Measurements from ENCODE around the gene ABCC1. TPM values are rescaled to one million over a fixed set of nuclear protein-coding genes. Genes with fewer than 3 reads are reported as not detected.
"Not testable (repeated sequence)": the region's sequence is repeated elsewhere in the genome, so short reads cannot be mapped to it uniquely, and the experiment has no call there.

Gene ABCC1
- total and polyA plus RNA-seq, 4 donors: 2.9 to 61.9 (median 43.6) TPM

GRCh38 chr16:16146380-16147315 is 197.2 kb downstream of the ABCC1 start:
- H3K4me3 ChIP-seq (ENCODE audit: low read length in 2 of 2): no peak overlapping the region
- H3K36me3 ChIP-seq (ENCODE audit: control insufficient read depth in 1 of 2, insufficient read depth in 2 of 2, low read length in 1 of 2): peaks cover 0 to 2% of the 10 kb centered on the region in 2 donors
- no peaks in the 10 kb centered on the region for H3K27me3 ChIP-seq (ENCODE audit: control insufficient read depth in 1 of 2, insufficient read depth in 2 of 2, low read length in 1 of 2)
- DNase-seq: no peak
- H3K27ac ChIP-seq (ENCODE audit: low read depth in 1 of 2, low read length in 2 of 2): no peak overlapping the region
- no peaks in the 10 kb centered on the region for H3K4me1 ChIP-seq (ENCODE audit: control insufficient read depth in 1 of 2, insufficient read depth in 2 of 2, low read length in 2 of 2)
- 68 to 73% methylated on average over 14 of the region's 14 CpGs for WGBS, 2 donors
- H3K9me3 ChIP-seq (ENCODE audit: control insufficient read depth, low read length): no peaks in the 10 kb centered on the region
- ATAC-seq (ENCODE audit: low FRiP score): no peak
- intact Hi-C loops (cut with DNase I): no loop called here

GRCh38 chr16:16147316-16147999 is 198.0 kb downstream of the ABCC1 start:
- Histone ChIP-seq H3K9me3 (ENCODE audit: control insufficient read depth, low read length) (no peaks in the 10 kb centered on the region), H3K4me1 (ENCODE audit: control insufficient read depth in 1 of 2, insufficient read depth in 2 of 2, low read length in 2 of 2) (no peaks in the 10 kb centered on the region), H3K36me3 (ENCODE audit: control insufficient read depth in 1 of 2, insufficient read depth in 2 of 2, low read length in 1 of 2) (no peaks in the 10 kb centered on the region), H3K27ac (ENCODE audit: low read depth in 1 of 2, low read length in 2 of 2) (no peak overlapping the region), H3K4me3 (ENCODE audit: low read length in 2 of 2) (no peak overlapping the region), H3K27me3 (ENCODE audit: control insufficient read depth in 1 of 2, insufficient read depth in 2 of 2, low read length in 1 of 2) (no peaks in the 10 kb centered on the region)
- ATAC-seq (ENCODE audit: low FRiP score) (no peak), DNase-seq (no peak)
- WGBS, 2 donors: 90 to 91% methylated on average over 17 of the region's 17 CpGs
- intact Hi-C loops (cut with DNase I): no loop called here

GRCh38 chr16:16148000-16148599 is 198.7 kb downstream of the ABCC1 start:
- H3K27ac ChIP-seq (ENCODE audit: low read depth in 1 of 2, low read length in 2 of 2); intact Hi-C loops (cut with DNase I); H3K36me3 ChIP-seq (ENCODE audit: control insufficient read depth in 1 of 2, insufficient read depth in 2 of 2, low read length in 1 of 2); H3K4me1 ChIP-seq (ENCODE audit: control insufficient read depth in 1 of 2, insufficient read depth in 2 of 2, low read length in 2 of 2); H3K4me3 ChIP-seq (ENCODE audit: low read length in 2 of 2); ATAC-seq (ENCODE audit: low FRiP score); DNase-seq; H3K27me3 ChIP-seq (ENCODE audit: control insufficient read depth in 1 of 2, insufficient read depth in 2 of 2, low read length in 1 of 2); H3K9me3 ChIP-seq (ENCODE audit: control insufficient read depth, low read length): not testable (repeated sequence)
- 81 to 85% methylated on average over 15 of the region's 15 CpGs for WGBS, 2 donors

- H3K36me3 ChIP-seq (ENCODE audit: control insufficient read depth in 1 of 2, insufficient read depth in 2 of 2, low read length in 1 of 2): no peaks in the 10 kb centered on the region
- no peak overlapping the region for H3K4me3 ChIP-seq (ENCODE audit: low read length in 2 of 2)
- H3K4me1 ChIP-seq (ENCODE audit: control insufficient read depth in 1 of 2, insufficient read depth in 2 of 2, low read length in 2 of 2): no peaks in the 10 kb centered on the region
- H3K27me3 ChIP-seq (ENCODE audit: control insufficient read depth in 1 of 2, insufficient read depth in 2 of 2, low read length in 1 of 2): no peaks in the 10 kb centered on the region
- H3K27ac ChIP-seq (ENCODE audit: low read depth in 1 of 2, low read length in 2 of 2): no peak overlapping the region
- WGBS, 2 donors: 60% methylated on average over 9 of the region's 9 CpGs
- no peaks in the 10 kb centered on the region for H3K9me3 ChIP-seq (ENCODE audit: control insufficient read depth, low read length)
- intact Hi-C loops (cut with DNase I): no loop called here
- no peak for ATAC-seq (ENCODE audit: low FRiP score)
- DNase-seq: no peak
Measured at GRCh38 chr16:16148755-16149154, 199.3 kb downstream of the ABCC1 start.

- Histone ChIP-seq H3K4me3 (ENCODE audit: low read length in 2 of 2) (no peak overlapping the region), H3K27ac (ENCODE audit: low read depth in 1 of 2, low read length in 2 of 2) (no peak overlapping the region)
- intact Hi-C loops (cut with DNase I): loop anchor here in 1 of 2 donors (10.0 kb wide), 1 partner anchor 55 kb away; no protein-coding TSS in a partner anchor
Measured at GRCh38 chr16:16149710-16150116, 200.3 kb downstream of the ABCC1 start.

GRCh38 chr16:16150117-16150877 is 200.9 kb downstream of the ABCC1 start:
- ATAC-seq (ENCODE audit: low FRiP score) (peak; percentile 81), DNase-seq (peak; percentile 76 to 84)
- H3K9me3 ChIP-seq (ENCODE audit: control insufficient read depth, low read length): no peaks in the 10 kb centered on the region
- H3K27me3 ChIP-seq (ENCODE audit: control insufficient read depth in 1 of 2, insufficient read depth in 2 of 2, low read length in 1 of 2): no peaks in the 10 kb centered on the region
- 3 to 6% methylated on average over 28 of the region's 28 CpGs for WGBS, 2 donors
- H3K27ac ChIP-seq (ENCODE audit: low read depth in 1 of 2, low read length in 2 of 2): no peak overlapping the region
- no peaks in the 10 kb centered on the region for H3K4me1 ChIP-seq (ENCODE audit: control insufficient read depth in 1 of 2, insufficient read depth in 2 of 2, low read length in 2 of 2)
- no peaks in the 10 kb centered on the region for H3K36me3 ChIP-seq (ENCODE audit: control insufficient read depth in 1 of 2, insufficient read depth in 2 of 2, low read length in 1 of 2)
- intact Hi-C loops (cut with DNase I): loop anchor here in 1 of 2 donors (10.0 kb wide), 1 partner anchor 55 kb away; no protein-coding TSS in a partner anchor
- H3K4me3 ChIP-seq (ENCODE audit: low read length in 2 of 2): no peak overlapping the region

More at GRCh38 chr16:16149710-16150116, 200.3 kb downstream of the ABCC1 start:
- WGBS, 2 donors: 33 to 40% methylated on average over 10 of the region's 10 CpGs
- ATAC-seq (ENCODE audit: low FRiP score): peak; percentile 17
- H3K36me3 ChIP-seq (ENCODE audit: control insufficient read depth in 1 of 2, insufficient read depth in 2 of 2, low read length in 1 of 2): no peaks in the 10 kb centered on the region
- H3K9me3 ChIP-seq (ENCODE audit: control insufficient read depth, low read length): no peaks in the 10 kb centered on the region
- H3K27me3 ChIP-seq (ENCODE audit: control insufficient read depth in 1 of 2, insufficient read depth in 2 of 2, low read length in 1 of 2): no peaks in the 10 kb centered on the region
- no peak for DNase-seq
- H3K4me1 ChIP-seq (ENCODE audit: control insufficient read depth in 1 of 2, insufficient read depth in 2 of 2, low read length in 2 of 2): no peaks in the 10 kb centered on the region

GRCh38 chr16:16150878-16151152 is 201.4 kb downstream of the ABCC1 start:
- whole genome bisulfite sequencing, 2 donors: 55 to 62% methylated on average over 4 of the region's 4 CpGs

GRCh38 chr16:16151315-16151714 is 201.9 kb downstream of the ABCC1 start:
- Histone ChIP-seq H3K27me3 (ENCODE audit: control insufficient read depth in 1 of 2, insufficient read depth in 2 of 2, low read length in 1 of 2) (no peaks in the 10 kb centered on the region), H3K36me3 (ENCODE audit: control insufficient read depth in 1 of 2, insufficient read depth in 2 of 2, low read length in 1 of 2) (no peaks in the 10 kb centered on the region), H3K27ac (ENCODE audit: low read depth in 1 of 2, low read length in 2 of 2) (no peak overlapping the region), H3K9me3 (ENCODE audit: control insufficient read depth, low read length) (no peaks in the 10 kb centered on the region), H3K4me3 (ENCODE audit: low read length in 2 of 2) (no peak overlapping the region), H3K4me1 (ENCODE audit: control insufficient read depth in 1 of 2, insufficient read depth in 2 of 2, low read length in 2 of 2) (no peaks in the 10 kb centered on the region)
- intact Hi-C loops (cut with DNase I): loop anchor here in 1 of 2 donors (10.0 kb wide), 1 partner anchor 57 kb away; no protein-coding TSS in a partner anchor
- no peak for ATAC-seq (ENCODE audit: low FRiP score)
- 68 to 76% methylated on average over 8 of the region's 8 CpGs for WGBS, 2 donors
- DNase-seq: no peak

More at GRCh38 chr16:16150878-16151152, 201.4 kb downstream of the ABCC1 start:
- Histone ChIP-seq H3K36me3 (ENCODE audit: control insufficient read depth in 1 of 2, insufficient read depth in 2 of 2, low read length in 1 of 2) (no peaks in the 10 kb centered on the region), H3K4me1 (ENCODE audit: control insufficient read depth in 1 of 2, insufficient read depth in 2 of 2, low read length in 2 of 2) (no peaks in the 10 kb centered on the region), H3K27me3 (ENCODE audit: control insufficient read depth in 1 of 2, insufficient read depth in 2 of 2, low read length in 1 of 2) (no peaks in the 10 kb centered on the region), H3K9me3 (ENCODE audit: control insufficient read depth, low read length) (no peaks in the 10 kb centered on the region), H3K4me3 (ENCODE audit: low read length in 2 of 2) (no peak overlapping the region), H3K27ac (ENCODE audit: low read depth in 1 of 2, low read length in 2 of 2) (no peak overlapping the region)
- DNase-seq: no peak
- no peak for ATAC-seq (ENCODE audit: low FRiP score)
- intact Hi-C loops (cut with DNase I): loop anchor here in 1 of 2 donors (10.0 kb wide), 1 partner anchor 56 kb away; no protein-coding TSS in a partner anchor

Measured in aorta (tissue), 5 donors.